MM.1S (cell line): Measurements from ENCODE around the gene AVPR1B.

ENCODE experiments used
- DNase-seq: peaks from one replicate; pipeline ENCODE4 v3.0.0-alpha.2; 2015
- H2AFZ ChIP-seq: fragments of 300-600 bp; sonication (generic); 2 replicates; pipeline ENCODE4 v1.6.0; 2016; ENCODE audit warnings: antibody characterized with exemption, low read length
- H3F3A ChIP-seq: fragments of 300-600 bp; sonication (generic); 2 replicates; pipeline ENCODE4 v1.6.1; 2016; ENCODE audit warnings: mild to moderate bottlenecking, antibody characterized with exemption, low read length, moderate library complexity, mixed read lengths; ENCODE audit not compliant: insufficient read depth
- H3K27ac ChIP-seq: fragments of 300-600 bp; sonication (generic); 2 replicates; pipeline ENCODE4 v1.5.1; 2016; ENCODE audit warnings: mild to moderate bottlenecking, low read length
- H3K27me3 ChIP-seq: fragments of 300-600 bp; sonication (generic); replicated peaks from 2 replicates; pipeline ENCODE4 v1.6.0; 2016; ENCODE audit warnings: low read length; ENCODE audit not compliant: insufficient read depth
- H3K36me3 ChIP-seq: fragments of 300-600 bp; sonication (generic); replicated peaks from 2 replicates; pipeline ENCODE4 v1.6.1; 2016; ENCODE audit warnings: mild to moderate bottlenecking, low read length, mixed read lengths; ENCODE audit not compliant: insufficient read depth
- H3K4me1 ChIP-seq: fragments of 300-600 bp; sonication (generic); 2 replicates; pipeline ENCODE4 v1.6.1; 2016; ENCODE audit warnings: low read length, mixed read lengths
- H3K4me2 ChIP-seq: fragments of 300-600 bp; sonication (generic); 2 replicates; pipeline ENCODE4 v1.6.0; 2016; ENCODE audit warnings: low read depth, low read length
- H3K4me3 ChIP-seq: fragments of 300-600 bp; sonication (generic); 2 replicates; pipeline ENCODE4 v1.5.1; 2016; ENCODE audit warnings: low read length, mixed read lengths
- H3K79me2 ChIP-seq: fragments of 300-600 bp; sonication (generic); 2 replicates; pipeline ENCODE4 v1.6.1; 2016; ENCODE audit warnings: mixed run types, low read length, mixed read lengths
- H3K9ac ChIP-seq: fragments of 300-600 bp; sonication (generic); 2 replicates; pipeline ENCODE4 v1.6.1; 2016; ENCODE audit warnings: low read length, mixed read lengths
- H3K9me2 ChIP-seq: fragments of 300-600 bp; sonication (generic); replicated peaks from 2 replicates; pipeline ENCODE4 v1.6.1; 2016; ENCODE audit warnings: mild to moderate bottlenecking, low read length, mixed read lengths; ENCODE audit not compliant: insufficient read depth
- H3K9me3 ChIP-seq: fragments of 300-600 bp; sonication (generic); replicated peaks from 2 replicates; pipeline ENCODE4 v1.6.1; 2016; ENCODE audit warnings: mild to moderate bottlenecking, low read length, mixed read lengths; ENCODE audit not compliant: insufficient read depth
- H4K20me1 ChIP-seq: fragments of 300-600 bp; sonication (generic); 2 replicates; pipeline ENCODE4 v1.6.1; 2016; ENCODE audit warnings: mild to moderate bottlenecking, low read length, moderate library complexity, mixed read lengths; ENCODE audit not compliant: insufficient read depth
- CTCF ChIP-seq: fragments of 300-600 bp; sonication (generic); IDR thresholded peaks from 2 replicates; pipeline ENCODE4 v1.5.1; 2016; ENCODE audit warnings: antibody characterized with exemption, low read length, mixed read lengths
- EZH2 ChIP-seq: fragments of 300-600 bp; sonication (generic); optimal IDR thresholded peaks from 2 replicates; pipeline ENCODE3; 2017; ENCODE audit warnings: low read depth, mild to moderate bottlenecking, antibody characterized with exemption, low read length, mixed read lengths
- EZH2phosphoT487 ChIP-seq: fragments of 300-600 bp; sonication (generic); IDR thresholded peaks from 2 replicates; pipeline ENCODE4 v1.6.1; 2018; ENCODE audit warnings: antibody characterized with exemption, low read length

The AVPR1B gene

GRCh38 chr1:206121269-206121668, 4.1 kb upstream of the AVPR1B start:
- H3K4me3 ChIP-seq: no peak overlapping the region
- 0 out of 2 replicates have a peak, but pooled peaks cover 6% of the 10 kb centered on the region for H3K9me3 ChIP-seq
- no peaks in the 10 kb centered on the region for H4K20me1 ChIP-seq
- no peak for TF ChIP-seq EZH2phosphoT487
- peaks cover 10% of the 10 kb centered on the region for H3K4me1 ChIP-seq
- no peaks in the 10 kb centered on the region for H3K36me3 ChIP-seq
- no peaks in the 10 kb centered on the region for H3K9me2 ChIP-seq
- H3K79me2 ChIP-seq: no peaks in the 10 kb centered on the region
- no peaks in the 10 kb centered on the region; the same call in 1 of the 2 replicates for H3F3A ChIP-seq
- no peak overlapping the region for H2AFZ ChIP-seq
- no peak overlapping the region for H3K4me2 ChIP-seq
- no peak overlapping the region for H3K9ac ChIP-seq
- no peak for DNase-seq
- peaks cover 5% of the 10 kb centered on the region for H3K27me3 ChIP-seq
- H3K27ac ChIP-seq: no peak overlapping the region

GRCh38 chr1:206120406-206120805, 3.2 kb upstream of the AVPR1B start:
- DNase-seq: no peak
- no peak overlapping the region for H3K9ac ChIP-seq
- H3K4me3 ChIP-seq: no peak overlapping the region
- no peaks in the 10 kb centered on the region; the same call in 1 of the 2 replicates for H3F3A ChIP-seq
- H3K4me2 ChIP-seq: no peak overlapping the region
- H3K27ac ChIP-seq: no peak overlapping the region
- H3K79me2 ChIP-seq: no peaks in the 10 kb centered on the region
- TF ChIP-seq EZH2phosphoT487 (no peak), EZH2 (no peak), CTCF (no peak)
- H3K27me3 ChIP-seq: peaks cover 5% of the 10 kb centered on the region
- no peaks in the 10 kb centered on the region for H3K36me3 ChIP-seq
- H2AFZ ChIP-seq: no peak overlapping the region
- no peaks in the 10 kb centered on the region for H3K9me2 ChIP-seq
- peaks cover 10% of the 10 kb centered on the region for H3K4me1 ChIP-seq
- H3K9me3 ChIP-seq: 0 out of 2 replicates have a peak, but pooled peaks cover 6% of the 10 kb centered on the region
- H4K20me1 ChIP-seq: no peaks in the 10 kb centered on the region

DNA sequence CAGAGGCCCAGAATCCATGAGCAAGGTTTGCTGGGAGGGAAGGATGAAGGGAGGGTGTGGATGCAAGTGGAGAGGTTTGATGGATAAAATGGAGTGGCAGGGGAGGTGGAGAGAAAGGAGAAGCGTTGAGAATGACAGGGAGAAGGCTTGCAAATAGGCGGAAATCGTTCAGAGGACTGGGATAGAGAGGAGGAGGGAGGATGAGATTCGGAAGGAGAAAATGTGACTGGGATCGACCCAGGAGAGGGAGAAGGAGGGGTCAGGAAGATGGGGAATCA, 376 bp downstream of the AVPR1B start:
- H3K4me2 ChIP-seq: peak overlapping the region; percentile 99

More for the DNA sequence above, 376 bp downstream of the AVPR1B start:
- Histone ChIP-seq H4K20me1 (no peaks in the 10 kb centered on the region), H3K4me3 (peak overlapping the region; percentile 60), H3K9me2 (no peaks in the 10 kb centered on the region), H3K9ac (peak overlapping the region; percentile 28; the same call in 1 of the 2 replicates), H2AFZ (peak overlapping the region; percentile 81), H3K27ac (no peak overlapping the region), H3K27me3 (peaks cover 5% of the 10 kb centered on the region), H3K79me2 (no peaks in the 10 kb centered on the region), H3K9me3 (0 out of 2 replicates have a peak, but pooled peaks cover 6% of the 10 kb centered on the region), H3F3A (no peaks in the 10 kb centered on the region; the same call in 1 of the 2 replicates), H3K4me1 (peaks cover 10% of the 10 kb centered on the region), H3K36me3 (no peaks in the 10 kb centered on the region)
- no peak for DNase-seq
- TF ChIP-seq CTCF (no peak), EZH2 (no peak), EZH2phosphoT487 (no peak)
